Upper lobe of left lung (tissue), 6 donors: ENCODE data around the gene GPR15LG. TPM values are rescaled to one million over a fixed set of nuclear protein-coding genes. Genes with fewer than 3 reads are reported as not detected.

Experiments used
- ATAC-seq, 2 donors: fragments of 200-7000 bp; cut with Tn5 transposase; one replicate each; pipeline ENCODE4 v1.9.1; 2022; ENCODE audit warnings: mild to moderate bottlenecking in 2 of 2, moderate library complexity in 2 of 2; ENCODE audit not compliant: low FRiP score in 2 of 2
- DNase-seq, 2 donors: peaks; one replicate each; pipeline ENCODE4 v3.0.0-alpha.2; 2019 to 2020
- H3K27ac ChIP-seq, 4 donors: fragments of 200-600 bp; sonication (generic); one replicate each; pipeline ENCODE4 v1.5.1; 2016 to 2019
- H3K27me3 ChIP-seq, 4 donors: fragments of 200-600 bp; sonication (generic); one replicate each; pipeline ENCODE4 v1.5.1; 2017 to 2019
- H3K36me3 ChIP-seq, 4 donors: fragments of 200-600 bp; sonication (generic); one replicate each; pipeline ENCODE4 v1.5.1; 2016 to 2019
- H3K4me1 ChIP-seq, 4 donors: fragments of 200-600 bp; sonication (generic); one replicate each; pipeline ENCODE4 v1.5.1; 2018 to 2019
- H3K4me3 ChIP-seq, 4 donors: fragments of 200-600 bp; sonication (generic); one replicate each; pipeline ENCODE4 v1.5.1; 2017 to 2019; ENCODE audit warnings: mild to moderate bottlenecking in 2 of 4, moderate library complexity in 1 of 4
- H3K9me3 ChIP-seq, 4 donors: fragments of 200-600 bp; sonication (generic); one replicate each; pipeline ENCODE4 v1.5.1; 2018 to 2019
- CTCF ChIP-seq, 6 experiments: fragments of 450-650 bp in 4 of 6; fragments of 200-600 bp in 2 of 6; sonication (generic) in 2 of 6; IDR thresholded peaks; one replicate each; pipeline ENCODE4 v1.5.1; 2016 to 2019; ENCODE audit warnings: antibody characterized with exemption in 6 of 6
- EP300 ChIP-seq, 4 donors: sonication (generic); formaldehyde crosslinking; IDR thresholded peaks; one replicate each; pipeline ENCODE4 v1.5.1; 2017; ENCODE audit warnings: antibody characterized with exemption in 4 of 4, control low read depth in 2 of 4
- POLR2A ChIP-seq, 4 donors: fragments of 450-650 bp; IDR thresholded peaks; one replicate each; pipeline ENCODE4 v1.5.1; 2016 to 2017; ENCODE audit warnings: antibody characterized with exemption in 4 of 4, mild to moderate bottlenecking in 2 of 4
- POLR2AphosphoS5 ChIP-seq, 2 donors: sonication (generic); formaldehyde crosslinking; IDR thresholded peaks; one replicate each; pipeline ENCODE4 v1.5.1; 2017; ENCODE audit warnings: antibody characterized with exemption in 2 of 2
- WGBS, 2 donors: methylation state at CpG; one replicate each; pipeline ENCODE4 v1.1.5; 2017 to 2018; 5-methylcytosine and 5-hydroxymethylcytosine counted together
- total RNA-seq, 6 donors: library from RNA; depleted of rRNA in 4 of 6; stranded (reverse); fragments of >200 nt in 4 of 6; gene quantifications; one replicate each; pipeline versions ENCODE4 v1.1.0 to v1.2.1, GENCODE V29; 2016 to 2021
- donor health status: DM: no; HTN: no; CAD: no; lungs with moderate emphysema.
- donor health status: DM: no; HTN: yes; CAD: no; lungs with severe emphysema.

The GPR15LG gene
- total RNA-seq, 6 donors from 2014 or later: 0.37 TPM; not detected in 5

- H3K9me3 ChIP-seq: no peaks in the 10 kb centered on the region
- no peak overlapping the region for H3K27ac ChIP-seq
- no peaks in the 10 kb centered on the region for H3K27me3 ChIP-seq
- no peak for DNase-seq
- H3K4me3 ChIP-seq: no peak overlapping the region
- no peaks in the 10 kb centered on the region for H3K4me1 ChIP-seq
- no peaks in the 10 kb centered on the region for H3K36me3 ChIP-seq
- TF ChIP-seq POLR2AphosphoS5 (IDR thresholded peaks at IDR 0.05): no peak
- no peak for TF ChIP-seq POLR2A (IDR thresholded peaks at IDR 0.05)
- no peak for TF ChIP-seq CTCF (IDR thresholded peaks at IDR 0.05)
- ATAC-seq: no peak
- WGBS, 2 donors: 82 to 86% methylated on average over 4 to 7 of the region's 8 CpGs
Observed at GRCh38 chr10:84221916-84222315, 48.3 kb downstream of the GPR15LG start.

- no peak for ATAC-seq
- TF ChIP-seq CTCF (IDR thresholded peaks at IDR 0.05): no peak
- Histone ChIP-seq H3K36me3 (no peaks in the 10 kb centered on the region), H3K4me3 (no peak overlapping the region), H3K27me3 (no peaks in the 10 kb centered on the region), H3K9me3 (no peaks in the 10 kb centered on the region), H3K4me1 (no peaks in the 10 kb centered on the region), H3K27ac (no peak overlapping the region)
- WGBS, 2 donors: 38 to 47% methylated on average over 6 of the region's 6 CpGs
- no peak for DNase-seq
Observed at GRCh38 chr10:84224411-84225028, 50.9 kb downstream of the GPR15LG start.

GRCh38 chr10:84225427-84226173, 52.0 kb downstream of the GPR15LG start, which contains the start of gene LRIT2:
LRIT2 (minus strand) TSS chr10:84225544; CDS start chr10:84225520, 24 bp downstream.
- TF ChIP-seq EP300 (IDR thresholded peaks at IDR 0.05) (no peak), POLR2A (IDR thresholded peaks at IDR 0.05) (no peak), CTCF (IDR thresholded peaks at IDR 0.05) (no peak), POLR2AphosphoS5 (IDR thresholded peaks at IDR 0.05) (no peak)
- H3K4me1 ChIP-seq: no peaks in the 10 kb centered on the region
- no peak within 1 kb of the TSS for H3K27ac ChIP-seq
- no peak within 1 kb of the TSS for H3K4me3 ChIP-seq
- H3K36me3 ChIP-seq: no peaks in the 10 kb centered on the region
- WGBS, 2 donors: 66 to 70% methylated on average over 6 of the region's 6 CpGs
- DNase-seq (no peak), ATAC-seq (no peak)
- no peaks in the 10 kb centered on the region for H3K27me3 ChIP-seq
- no peaks in the 10 kb centered on the region for H3K9me3 ChIP-seq

GRCh38 chr10:84226616-84227015, 53.0 kb downstream of the GPR15LG start:
- 76 to 78% methylated on average over 3 of the region's 3 CpGs for WGBS, 2 donors
- DNase-seq (no peak), ATAC-seq (no peak)
- Histone ChIP-seq H3K9me3 (no peaks in the 10 kb centered on the region), H3K36me3 (no peaks in the 10 kb centered on the region), H3K4me3 (no peak overlapping the region), H3K27ac (no peak overlapping the region), H3K4me1 (no peaks in the 10 kb centered on the region), H3K27me3 (no peaks in the 10 kb centered on the region)
- TF ChIP-seq POLR2AphosphoS5 (IDR thresholded peaks at IDR 0.05): no peak
- TF ChIP-seq POLR2A (IDR thresholded peaks at IDR 0.05): no peak
- TF ChIP-seq EP300 (IDR thresholded peaks at IDR 0.05): no peak
- TF ChIP-seq CTCF (IDR thresholded peaks at IDR 0.05): no peak

- Histone ChIP-seq H3K4me3 (no peak overlapping the region), H3K27me3 (no peaks in the 10 kb centered on the region), H3K27ac (no peak overlapping the region), H3K4me1 (no peaks in the 10 kb centered on the region), H3K36me3 (no peaks in the 10 kb centered on the region), H3K9me3 (no peaks in the 10 kb centered on the region)
- WGBS, 2 donors: 70 to 72% methylated on average over 4 of the region's 4 CpGs
- TF ChIP-seq EP300 (IDR thresholded peaks at IDR 0.05) (no peak), CTCF (IDR thresholded peaks at IDR 0.05) (no peak), POLR2A (IDR thresholded peaks at IDR 0.05) (no peak), POLR2AphosphoS5 (IDR thresholded peaks at IDR 0.05) (no peak)
- DNase-seq: no peak
- ATAC-seq: no peak
Observed at GRCh38 chr10:84227810-84228209, 54.2 kb downstream of the GPR15LG start.
